ENCODE measurements around the gene SRGAP3.

DNA sequence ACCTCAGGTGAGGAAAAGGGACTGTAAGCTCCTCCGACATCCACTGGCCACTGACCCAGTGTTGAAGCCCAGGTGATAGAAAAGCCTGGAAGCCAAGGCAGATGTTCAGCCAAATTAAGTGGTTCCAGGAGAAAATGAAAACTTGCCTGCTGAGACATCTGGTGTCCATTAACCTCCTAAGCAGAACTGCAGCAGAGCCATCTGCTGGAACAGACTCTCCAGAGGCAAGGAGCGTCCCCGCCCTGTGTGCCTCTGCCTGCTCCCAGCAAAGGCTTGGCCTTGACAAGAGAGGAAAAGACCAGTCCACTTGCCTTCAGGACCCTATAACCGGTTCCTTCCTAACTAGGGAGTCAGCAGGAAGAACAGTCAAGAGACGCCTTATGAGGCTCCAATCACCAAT lies 48.2 kb downstream of the SRGAP3 start:
- TF ChIP-seq EGR1 (IDR thresholded peaks at IDR 0.05) (no peak), TEAD4 (IDR thresholded peaks at IDR 0.05) (no peak), ZBTB7A (IDR thresholded peaks at IDR 0.05; ENCODE audit: low read depth) (no peak), TAF1 (IDR thresholded peaks at IDR 0.05; ENCODE audit: low read depth) (no peak), CREB1 (IDR thresholded peaks at IDR 0.05; ENCODE audit: low read depth) (no peak), EP300 (IDR thresholded peaks at IDR 0.05; ENCODE audit: borderline replicate concordance) (no peak), RAD21 (IDR thresholded peaks at IDR 0.05; ENCODE audit: low read depth) (no peak), YY1 (IDR thresholded peaks at IDR 0.05; ENCODE audit: low read depth) (no peak)
- TF ChIP-seq, protein P1, sequence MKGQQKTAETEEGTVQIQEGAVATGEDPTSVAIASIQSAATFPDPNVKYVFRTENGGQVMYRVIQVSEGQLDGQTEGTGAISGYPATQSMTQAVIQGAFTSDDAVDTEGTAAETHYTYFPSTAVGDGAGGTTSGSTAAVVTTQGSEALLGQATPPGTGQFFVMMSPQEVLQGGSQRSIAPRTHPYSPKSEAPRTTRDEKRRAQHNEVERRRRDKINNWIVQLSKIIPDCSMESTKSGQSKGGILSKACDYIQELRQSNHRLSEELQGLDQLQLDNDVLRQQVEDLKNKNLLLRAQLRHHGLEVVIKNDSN (IDR thresholded peaks at IDR 0.05): no peak
- TF ChIP-seq, protein P2, sequence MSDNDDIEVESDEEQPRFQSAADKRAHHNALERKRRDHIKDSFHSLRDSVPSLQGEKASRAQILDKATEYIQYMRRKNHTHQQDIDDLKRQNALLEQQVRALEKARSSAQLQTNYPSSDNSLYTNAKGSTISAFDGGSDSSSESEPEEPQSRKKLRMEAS (IDR thresholded peaks at IDR 0.05): no peak
